ENCODE measurements around the gene TMEM80. TPM values are rescaled to one million over a fixed set of nuclear protein-coding genes. Genes with fewer than 3 reads are reported as not detected.

The TMEM80 gene
- total and polyA plus RNA-seq, 9 of the 15 experiments (the other 6 are each of a cell fraction or from before 2014, with no cell fraction given): 5.1 to 30.1 (median 12.4) TPM

GRCh38 chr11:747158-748006 is 51.8 kb downstream of the TMEM80 start, which contains the start of gene TALDO1 (continued):
- peak; percentile 92 for TF ChIP-seq BRD4 (IDR thresholded peaks at IDR 0.05)
- TF ChIP-seq GABPA (tag; conservative IDR thresholded peaks at IDR 0.05; ENCODE audit: low read depth): no peak
- no peak for TF ChIP-seq ZNF77 (CRISPR knock-in tag; IDR thresholded peaks at IDR 0.05)
- TF ChIP-seq ZKSCAN3 (CRISPR knock-in tag; IDR thresholded peaks at IDR 0.05): no peak
- peak; percentile 91 for TF ChIP-seq TAF1 (IDR thresholded peaks at IDR 0.05; ENCODE audit: control insufficient read depth, extremely low read depth, insufficient read depth, low read length, severe bottlenecking)
- TF ChIP-seq ZNF146 (CRISPR knock-in tag; IDR thresholded peaks at IDR 0.05; ENCODE audit: unreplicated experiment): peak; percentile 24
- TF ChIP-seq NBN (IDR thresholded peaks at IDR 0.05; ENCODE audit: low read depth): no peak
- TF ChIP-seq MCM2 (IDR thresholded peaks at IDR 0.05; ENCODE audit: low read depth): no peak
- TF ChIP-seq TAF7 (tag; IDR thresholded peaks at IDR 0.05): no peak
- peak in 1 of 2 experiments; percentile 57; a peak in 1 of 4 replicates for TF ChIP-seq SIN3A (IDR thresholded peaks at IDR 0.05; ENCODE audit: borderline replicate concordance in 2 of 2, control insufficient read depth in 1 of 2, low read depth in 2 of 2, low read length in 2 of 2)
- no peak for TF ChIP-seq HMBOX1 (IDR thresholded peaks at IDR 0.05)
- no peak for TF ChIP-seq ETV6 (IDR thresholded peaks at IDR 0.05; ENCODE audit: borderline replicate concordance in 1 of 2, low read depth in 2 of 2, low read length in 1 of 2)
- peak; percentile 65; the same call in 1 of the 2 replicates for TF ChIP-seq ETV6 (CRISPR knock-in tag; IDR thresholded peaks at IDR 0.05; ENCODE audit: borderline replicate concordance)
- peak; percentile 75 for TF ChIP-seq KDM5B (IDR thresholded peaks at IDR 0.05; ENCODE audit: insufficient replicate concordance, low read depth, low read length)
- no peak for TF ChIP-seq CEBPB (tag; IDR thresholded peaks at IDR 0.05)
- TF ChIP-seq TCFL5 (CRISPR knock-in tag; conservative IDR thresholded peaks at IDR 0.05): no peak
- TF ChIP-seq, protein P1, sequence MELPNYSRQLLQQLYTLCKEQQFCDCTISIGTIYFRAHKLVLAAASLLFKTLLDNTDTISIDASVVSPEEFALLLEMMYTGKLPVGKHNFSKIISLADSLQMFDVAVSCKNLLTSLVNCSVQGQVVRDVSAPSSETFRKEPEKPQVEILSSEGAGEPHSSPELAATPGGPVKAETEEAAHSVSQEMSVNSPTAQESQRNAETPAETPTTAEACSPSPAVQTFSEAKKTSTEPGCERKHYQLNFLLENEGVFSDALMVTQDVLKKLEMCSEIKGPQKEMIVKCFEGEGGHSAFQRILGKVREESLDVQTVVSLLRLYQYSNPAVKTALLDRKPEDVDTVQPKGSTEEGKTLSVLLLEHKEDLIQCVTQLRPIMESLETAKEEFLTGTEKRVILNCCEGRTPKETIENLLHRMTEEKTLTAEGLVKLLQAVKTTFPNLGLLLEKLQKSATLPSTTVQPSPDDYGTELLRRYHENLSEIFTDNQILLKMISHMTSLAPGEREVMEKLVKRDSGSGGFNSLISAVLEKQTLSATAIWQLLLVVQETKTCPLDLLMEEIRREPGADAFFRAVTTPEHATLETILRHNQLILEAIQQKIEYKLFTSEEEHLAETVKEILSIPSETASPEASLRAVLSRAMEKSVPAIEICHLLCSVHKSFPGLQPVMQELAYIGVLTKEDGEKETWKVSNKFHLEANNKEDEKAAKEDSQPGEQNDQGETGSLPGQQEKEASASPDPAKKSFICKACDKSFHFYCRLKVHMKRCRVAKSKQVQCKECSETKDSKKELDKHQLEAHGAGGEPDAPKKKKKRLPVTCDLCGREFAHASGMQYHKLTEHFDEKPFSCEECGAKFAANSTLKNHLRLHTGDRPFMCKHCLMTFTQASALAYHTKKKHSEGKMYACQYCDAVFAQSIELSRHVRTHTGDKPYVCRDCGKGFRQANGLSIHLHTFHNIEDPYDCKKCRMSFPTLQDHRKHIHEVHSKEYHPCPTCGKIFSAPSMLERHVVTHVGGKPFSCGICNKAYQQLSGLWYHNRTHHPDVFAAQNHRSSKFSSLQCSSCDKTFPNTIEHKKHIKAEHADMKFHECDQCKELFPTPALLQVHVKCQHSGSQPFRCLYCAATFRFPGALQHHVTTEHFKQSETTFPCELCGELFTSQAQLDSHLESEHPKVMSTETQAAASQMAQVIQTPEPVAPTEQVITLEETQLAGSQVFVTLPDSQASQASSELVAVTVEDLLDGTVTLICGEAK (IDR thresholded peaks at IDR 0.05): peak; percentile 13; the same call in 1 of the 2 replicates
- TF ChIP-seq, protein P1 (CRISPR knock-in tag; IDR thresholded peaks at IDR 0.05): no peak
